HG03159 (cell line): ENCODE results near the gene UBQLNL.
A peak's percentile ranks its signal among the peaks of the same experiment; 100 is the strongest.

Experiments
- ATAC-seq: cut with Tn5 transposase; IDR thresholded peaks from one replicate; pipeline ENCODE4 v1.9.1; 2021; ENCODE audit warnings: mild to moderate bottlenecking, moderate library complexity; ENCODE audit not compliant: unreplicated experiment

UBQLNL gene

GRCh38 chr11:5516599-5516998 lies at the start of gene UBQLNL:
TSS of gene UBQLNL (minus strand) at chr11:5516699. CDS start at chr11:5516441, 258 bp downstream.
- no peak for ATAC-seq

DNA sequence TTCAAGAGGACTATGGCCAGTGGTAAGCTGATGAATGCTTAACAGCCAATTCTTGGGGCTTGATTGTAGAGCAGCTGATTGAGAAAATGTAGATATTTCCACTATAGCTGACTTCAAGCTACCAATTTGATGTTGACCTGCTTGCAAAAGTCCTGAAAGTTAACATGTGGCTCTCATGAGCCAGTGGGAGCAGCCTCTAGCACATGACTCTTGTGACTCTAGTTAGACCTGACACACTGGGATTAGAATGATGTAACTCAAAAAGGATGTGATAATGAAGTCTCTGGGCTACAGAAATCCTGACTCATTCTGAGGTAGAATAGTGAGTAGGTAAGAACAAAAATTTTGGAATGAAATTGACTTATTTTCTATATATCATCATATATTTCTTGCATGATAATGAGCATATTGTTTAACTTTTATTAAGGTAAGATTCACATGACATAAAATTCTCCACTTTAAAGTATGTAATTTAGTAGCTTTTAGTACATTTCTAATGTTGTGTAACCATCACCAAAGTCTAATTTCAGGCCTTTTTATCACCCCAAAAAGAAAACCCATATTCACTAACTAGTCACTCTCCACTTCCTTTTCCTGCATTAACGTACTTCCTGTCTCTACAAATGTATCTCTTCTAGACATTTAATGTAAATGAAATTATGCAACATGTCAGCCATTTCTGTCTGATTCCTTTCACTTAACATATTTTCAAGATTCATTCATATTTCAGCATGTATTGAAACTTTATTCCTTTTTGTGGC lies 47.9 kb upstream of the UBQLNL start:
- no peak for ATAC-seq

DNA sequence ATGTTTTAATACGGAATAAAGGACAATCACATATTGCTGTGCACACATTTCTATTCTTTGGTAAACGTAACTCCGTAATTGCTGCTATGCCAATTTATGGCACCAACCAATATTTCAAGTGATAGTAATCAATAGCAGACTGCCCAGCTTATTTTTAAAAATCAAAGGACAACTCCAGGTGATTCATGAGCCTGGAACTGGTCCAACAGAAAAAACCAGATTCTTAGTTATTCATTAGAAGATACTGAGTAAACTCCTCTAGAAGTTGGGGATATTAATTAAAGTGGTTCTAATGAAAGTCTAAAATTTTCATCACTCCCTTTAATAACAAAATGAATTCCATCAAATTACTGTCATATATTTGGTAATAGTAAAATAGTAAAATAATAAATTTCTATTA lies 41.3 kb upstream of the UBQLNL start:
- ATAC-seq, result no peak

GRCh38 chr11:5556596-5557188 lies 40.2 kb upstream of the UBQLNL start:
- no peak for ATAC-seq

- ATAC-seq, result no peak
Observed at GRCh38 chr11:5553343-5553742, 36.8 kb upstream of the UBQLNL start.

- peak; percentile 73 for ATAC-seq
Observed at GRCh38 chr11:5550440-5551095, 34.1 kb upstream of the UBQLNL start.

GRCh38 chr11:5548440-5548839 lies 31.9 kb upstream of the UBQLNL start, which contains the start of gene OR52H1:
TSS of gene OR52H1 (minus strand) at chr11:5548540. CDS start at chr11:5545505, 3,035 bp downstream.
- ATAC-seq, result no peak

- ATAC-seq, result no peak
Observed at GRCh38 chr11:5547982-5548381, 31.5 kb upstream of the UBQLNL start.

DNA sequence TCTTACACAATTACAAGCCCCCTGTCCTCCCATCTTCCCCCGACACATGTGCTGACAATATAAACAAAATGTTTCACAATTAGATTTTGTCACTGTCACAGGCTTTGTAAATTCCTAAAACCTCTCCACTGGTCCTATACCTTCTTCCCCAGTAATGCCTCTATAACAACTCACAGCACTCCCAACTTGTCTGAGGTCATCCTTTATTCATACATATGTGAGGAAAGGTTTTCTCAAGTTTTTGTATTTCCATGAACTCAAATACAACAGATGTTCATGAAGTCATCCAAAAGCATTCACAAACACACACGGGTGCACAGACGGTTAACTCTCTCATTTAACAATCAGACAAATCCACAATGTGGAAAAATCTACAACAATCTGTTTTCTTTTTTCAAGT lies 30.0 kb upstream of the UBQLNL start:
- no peak for ATAC-seq

DNA sequence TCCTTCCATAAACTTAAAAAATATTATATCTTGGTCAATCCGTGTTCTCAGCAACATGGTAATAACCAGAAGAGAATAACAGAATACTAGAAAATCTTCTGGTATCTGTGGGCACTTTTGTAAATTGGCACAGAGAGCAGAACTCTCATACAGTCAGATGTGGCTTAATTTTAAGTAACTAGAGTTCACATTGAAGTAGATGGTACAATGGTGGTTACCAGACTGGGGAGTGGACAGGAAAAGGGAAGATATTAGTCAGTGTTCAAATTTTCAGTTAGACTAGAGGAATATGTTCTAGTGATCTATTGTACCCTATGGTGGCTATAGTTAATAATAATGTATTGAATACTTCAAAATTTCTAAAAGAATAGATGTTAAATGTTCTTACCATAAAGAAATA lies 24.9 kb upstream of the UBQLNL start:
- ATAC-seq, result no peak

GRCh38 chr11:5536482-5536881 lies 20.0 kb upstream of the UBQLNL start:
- ATAC-seq, result no peak

GRCh38 chr11:5534046-5534445 lies 17.5 kb upstream of the UBQLNL start:
- ATAC-seq, result no peak

- no peak for ATAC-seq
Observed at GRCh38 chr11:5531053-5531831, 14.7 kb upstream of the UBQLNL start.

GRCh38 chr11:5528495-5528894 lies 12.0 kb upstream of the UBQLNL start:
- ATAC-seq, result no peak

DNA sequence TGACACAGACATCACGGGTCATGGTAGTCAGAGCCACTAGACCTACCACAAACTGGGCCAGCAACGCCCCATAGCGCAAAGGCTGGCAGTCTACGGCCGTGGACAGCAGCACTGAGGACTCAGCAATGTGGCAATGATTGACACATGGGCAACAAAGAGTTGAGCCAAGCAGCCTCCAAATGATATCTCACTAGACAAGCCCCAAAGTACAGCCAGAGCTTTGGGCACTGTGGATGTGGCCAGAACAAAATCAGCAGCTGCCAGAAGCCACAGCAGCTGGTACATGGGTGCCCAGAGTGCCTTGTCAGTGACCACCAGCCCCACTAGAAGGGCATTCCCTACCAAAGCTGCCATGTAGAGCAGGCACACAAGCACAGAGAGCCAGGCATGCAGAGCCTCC lies 11.2 kb upstream of the UBQLNL start:
- no peak for ATAC-seq

DNA sequence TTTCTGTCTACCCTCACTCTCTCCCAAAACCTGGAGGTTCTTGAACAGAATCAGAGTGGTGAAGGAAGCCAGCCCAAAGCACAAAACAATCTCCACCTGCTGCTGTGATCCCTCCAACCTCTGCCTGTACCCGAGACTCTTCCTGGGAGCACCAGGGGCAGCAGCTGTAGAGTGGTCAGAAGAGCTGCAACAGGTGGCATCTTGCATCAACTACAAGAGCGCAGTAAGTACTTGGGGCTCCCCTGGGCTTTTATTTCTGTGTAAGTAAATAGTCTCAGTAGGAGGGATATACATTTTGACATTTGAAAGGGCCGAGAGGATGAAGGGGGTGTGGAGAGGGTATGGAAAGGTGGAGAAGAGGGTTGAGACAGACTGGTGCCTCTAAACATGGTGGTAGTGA lies 8.3 kb upstream of the UBQLNL start:
- ATAC-seq, result no peak

DNA sequence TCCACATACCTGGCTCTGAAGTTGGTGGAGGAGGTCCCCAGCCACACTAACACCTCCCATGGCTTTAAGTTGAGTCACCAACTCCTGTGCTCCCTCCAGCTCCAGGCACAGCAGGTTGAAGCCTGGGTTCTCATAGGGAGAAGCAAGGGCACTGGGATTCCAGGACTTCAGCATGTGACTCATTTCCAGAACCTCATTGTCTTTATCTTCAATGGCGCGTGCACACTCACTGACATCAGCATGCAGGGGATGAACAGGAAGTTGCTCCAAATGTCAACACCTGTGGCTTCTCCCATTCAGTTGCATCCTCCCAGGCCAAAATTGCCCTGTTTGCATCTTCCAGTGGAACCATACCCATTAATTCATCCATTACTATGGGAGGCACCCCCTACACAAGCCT lies 5.8 kb upstream of the UBQLNL start:
- no peak for ATAC-seq

DNA sequence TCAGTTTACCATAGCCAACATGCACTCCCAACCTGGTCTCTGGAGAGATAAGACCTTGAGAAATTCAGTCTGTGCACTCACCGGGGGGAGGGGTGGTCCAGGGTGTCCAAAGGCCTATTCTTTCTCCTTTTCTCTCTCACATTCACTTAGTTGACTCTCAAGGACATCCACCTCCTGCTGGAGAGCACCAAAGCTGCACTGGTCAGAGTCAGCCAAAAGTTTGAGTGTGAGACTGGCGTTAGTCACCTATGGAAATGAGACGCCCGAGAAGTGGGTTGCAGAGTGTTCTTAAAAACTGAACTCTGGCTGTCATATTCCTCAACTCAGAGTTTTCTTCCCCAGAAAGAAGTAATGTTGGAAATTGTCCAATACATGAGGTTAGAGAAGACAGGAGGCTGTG lies 5.0 kb upstream of the UBQLNL start:
- ATAC-seq, result no peak

- ATAC-seq, result no peak
Observed at GRCh38 chr11:5514841-5515240, 1.7 kb downstream of the UBQLNL start.

DNA sequence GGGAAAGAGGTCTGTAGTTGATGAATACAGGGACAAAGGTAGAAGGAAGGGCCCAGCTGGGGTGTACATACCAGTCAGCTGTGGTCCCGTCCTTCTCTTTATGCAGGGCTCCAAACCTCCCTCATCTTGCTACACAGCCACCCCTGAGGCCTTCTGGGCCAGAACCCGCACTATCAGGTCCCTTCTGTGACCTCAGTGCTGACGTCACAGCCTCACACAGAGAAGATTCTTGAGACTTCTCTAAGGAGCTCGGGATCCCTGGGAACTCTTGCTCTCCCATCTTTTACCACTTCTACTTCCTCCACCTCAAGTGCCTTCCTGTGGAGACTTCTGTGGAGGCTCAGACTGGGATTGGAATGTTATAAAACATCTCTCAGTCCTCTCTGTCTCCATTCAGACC lies 6.7 kb downstream of the UBQLNL start, which contains the start of gene UBQLN3:
Gene UBQLN3 (minus strand): TSS at position 155 of the 400 bp plus-strand sequence. CDS start 399 bp downstream, outside the sequence.
- no peak for ATAC-seq

GRCh38 chr11:5508605-5509004 lies 7.9 kb downstream of the UBQLNL start:
- ATAC-seq, result no peak
